ENCODE measurements around the gene PPP1R13L.

DNA sequence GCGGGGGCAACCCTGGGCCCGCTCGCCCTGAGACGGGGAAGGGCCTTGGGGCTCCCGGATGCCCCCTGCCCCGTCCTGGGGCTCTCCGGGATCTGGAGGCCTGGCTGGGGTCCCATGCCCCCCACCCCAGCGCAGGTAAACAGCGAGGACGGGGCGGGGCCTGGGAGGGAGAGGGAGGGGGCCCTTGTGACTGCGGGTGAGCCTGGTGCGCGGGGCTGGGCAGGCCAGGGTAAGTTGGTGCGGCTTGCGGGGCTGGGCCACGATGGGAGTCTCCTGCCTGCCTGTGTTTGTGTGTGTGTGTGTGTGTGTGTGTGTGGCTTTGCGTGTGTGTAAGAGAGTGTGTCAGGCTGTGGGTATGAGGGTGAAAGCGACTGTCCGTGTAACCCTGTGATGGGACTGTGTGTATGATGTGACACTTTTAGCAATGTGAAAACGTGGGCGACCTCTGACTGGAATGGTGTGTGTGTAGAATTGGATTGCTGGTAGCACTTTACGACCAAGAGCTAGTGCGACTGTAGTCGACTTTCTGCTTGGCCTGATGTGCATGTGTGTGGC is 63.9 kb downstream of the PPP1R13L start:
- no peak for TF ChIP-seq EP300 (IDR thresholded peaks at IDR 0.05)
- no peak for TF ChIP-seq CTCF (IDR thresholded peaks at IDR 0.05)
- TF ChIP-seq POLR2A (IDR thresholded peaks at IDR 0.05) = no peak

Data from suprapubic skin (tissue), 3 donors.